Lower leg skin (tissue), 3 donors: Measurements from ENCODE around the gene SMOC1.

Source experiments
- POLR2A ChIP-seq, 2 donors: fragments of 450-650 bp; IDR thresholded peaks; one replicate each; pipeline ENCODE4 v1.6.1; 2016 to 2017; ENCODE audit warnings: antibody characterized with exemption in 2 of 2, mild to moderate bottlenecking in 1 of 2, moderate library complexity in 1 of 2
- TF ChIP-seq, protein P1 (sequence below), 3 donors: fragments of 450-650 bp; IDR thresholded peaks; one replicate each; pipeline ENCODE4 v1.5.1; 2016; ENCODE audit warnings: antibody characterized with exemption in 3 of 3, mild to moderate bottlenecking in 3 of 3, moderate library complexity in 2 of 3

DNA sequence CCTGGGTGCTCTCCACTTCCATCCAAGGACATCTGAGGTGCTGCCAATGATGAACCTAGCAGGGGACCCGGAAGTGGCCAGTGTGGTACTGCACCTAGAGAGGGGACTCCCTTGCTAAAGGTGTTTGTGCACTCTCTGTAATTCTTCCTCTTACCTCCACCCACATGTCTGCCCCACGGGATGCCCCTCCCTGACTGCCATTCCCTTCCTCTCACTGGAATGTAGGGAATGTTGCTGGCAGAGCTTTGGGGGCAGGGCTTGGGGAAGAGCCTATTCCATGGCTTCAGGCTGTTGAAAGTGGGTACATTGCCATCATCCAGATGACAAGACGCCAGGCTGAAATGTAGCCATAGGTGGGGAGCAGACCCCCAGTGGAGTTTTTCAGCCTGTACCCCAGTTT lies 153.2 kb downstream of the SMOC1 start:
- TF ChIP-seq, protein P1, sequence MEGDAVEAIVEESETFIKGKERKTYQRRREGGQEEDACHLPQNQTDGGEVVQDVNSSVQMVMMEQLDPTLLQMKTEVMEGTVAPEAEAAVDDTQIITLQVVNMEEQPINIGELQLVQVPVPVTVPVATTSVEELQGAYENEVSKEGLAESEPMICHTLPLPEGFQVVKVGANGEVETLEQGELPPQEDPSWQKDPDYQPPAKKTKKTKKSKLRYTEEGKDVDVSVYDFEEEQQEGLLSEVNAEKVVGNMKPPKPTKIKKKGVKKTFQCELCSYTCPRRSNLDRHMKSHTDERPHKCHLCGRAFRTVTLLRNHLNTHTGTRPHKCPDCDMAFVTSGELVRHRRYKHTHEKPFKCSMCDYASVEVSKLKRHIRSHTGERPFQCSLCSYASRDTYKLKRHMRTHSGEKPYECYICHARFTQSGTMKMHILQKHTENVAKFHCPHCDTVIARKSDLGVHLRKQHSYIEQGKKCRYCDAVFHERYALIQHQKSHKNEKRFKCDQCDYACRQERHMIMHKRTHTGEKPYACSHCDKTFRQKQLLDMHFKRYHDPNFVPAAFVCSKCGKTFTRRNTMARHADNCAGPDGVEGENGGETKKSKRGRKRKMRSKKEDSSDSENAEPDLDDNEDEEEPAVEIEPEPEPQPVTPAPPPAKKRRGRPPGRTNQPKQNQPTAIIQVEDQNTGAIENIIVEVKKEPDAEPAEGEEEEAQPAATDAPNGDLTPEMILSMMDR (IDR thresholded peaks at IDR 0.05), result no peak
- no peak for TF ChIP-seq POLR2A (IDR thresholded peaks at IDR 0.05)
